CD8-positive, alpha-beta memory T cell (primary cell): Measurements from ENCODE around the gene TIMP2. TPM values are rescaled to one million over a fixed set of nuclear protein-coding genes. Genes with fewer than 3 reads are reported as not detected.

ENCODE experiments used
- CTCF ChIA-PET: fragments of 350-600 bp; sonication (Branson Sonifier 250); formaldehyde crosslinking; loops from one replicate; lab custom pipeline; 2021; ENCODE audit warnings: antibody characterized with exemption; lab: Charles Lee
- POLR2A ChIA-PET: fragments of 350-600 bp; sonication (Branson Sonifier 250); formaldehyde crosslinking; loops from one replicate; lab custom pipeline; 2021; ENCODE audit warnings: antibody characterized with exemption; lab: Charles Lee
- DNase-seq, 5 donors: peaks; one replicate each; pipeline versions ENCODE4 v3.0.0 to v3.0.0-alpha.2; 2020 to 2022; ENCODE audit warnings: mixed read lengths in 1 of 5
- H3K27ac ChIP-seq: one replicate; pipeline ENCODE4 v1.7.0; 2013; ENCODE audit warnings: low read depth, mild to moderate bottlenecking, low read length, moderate library complexity
- H3K27me3 ChIP-seq: 2 replicates; pipeline ENCODE4 v1.7.0; 2013; ENCODE audit warnings: low read length, mild to moderate bottlenecking; ENCODE audit not compliant: insufficient read depth, poor library complexity, severe bottlenecking
- H3K36me3 ChIP-seq: 2 replicates; pipeline ENCODE4 v1.7.0; 2013; ENCODE audit warnings: mild to moderate bottlenecking, low read length, moderate library complexity; ENCODE audit not compliant: insufficient read depth
- H3K4me1 ChIP-seq: 2 replicates; pipeline ENCODE4 v1.7.0; 2013; ENCODE audit warnings: mild to moderate bottlenecking, low read length, moderate library complexity; ENCODE audit not compliant: insufficient read depth
- H3K4me3 ChIP-seq: 2 replicates; pipeline ENCODE4 v1.7.0; 2013; ENCODE audit warnings: mild to moderate bottlenecking, low read length
- H3K9me3 ChIP-seq: 2 replicates; pipeline ENCODE4 v1.7.0; 2013; ENCODE audit warnings: mild to moderate bottlenecking, low read length
- H3K27ac Mint-ChIP-seq, 8 donors: one replicate each; pipeline ENCODE4 v1.8.0; 2020 to 2021; ENCODE audit warnings: mixed read lengths in 8 of 8, mild to moderate bottlenecking in 6 of 8, inconsistent platforms in 3 of 8, moderate library complexity in 3 of 8
- H3K27me3 Mint-ChIP-seq, 2 donors: one replicate each; pipeline ENCODE4 v1.8.0; 2020 to 2021; ENCODE audit warnings: mixed read lengths in 2 of 2, mild to moderate bottlenecking in 1 of 2, moderate library complexity in 1 of 2
- H3K36me3 Mint-ChIP-seq, 3 donors: one replicate each; pipeline ENCODE4 v1.8.0; 2020 to 2021; ENCODE audit warnings: mixed read lengths in 3 of 3, inconsistent platforms in 1 of 3, mild to moderate bottlenecking in 1 of 3
- H3K4me1 Mint-ChIP-seq, 3 donors: one replicate each; pipeline ENCODE4 v1.8.0; 2020 to 2021; ENCODE audit warnings: mixed read lengths in 3 of 3, inconsistent platforms in 1 of 3, mild to moderate bottlenecking in 1 of 3
- H3K4me3 Mint-ChIP-seq, 7 donors: one replicate each; pipeline ENCODE4 v1.8.0; 2020 to 2021; ENCODE audit warnings: mixed read lengths in 7 of 7, mild to moderate bottlenecking in 6 of 7, moderate library complexity in 4 of 7, inconsistent platforms in 2 of 7
- H3K9me3 Mint-ChIP-seq, 5 donors: one replicate each; pipeline ENCODE4 v1.8.0; 2020 to 2022; ENCODE audit warnings: mixed read lengths in 5 of 5, mild to moderate bottlenecking in 3 of 5, moderate library complexity in 2 of 5, inconsistent platforms in 1 of 5
- polyA plus RNA-seq: library from polyadenylated mRNA; unstranded; fragments of 300-500 nt; fragmentation: Illumina TruSeq; gene quantifications from one replicate; pipeline ENCODE4 v1.2.3, GENCODE V29; 2021
- total RNA-seq, 2 experiments: library from RNA; stranded (reverse); gene quantifications; one replicate each; pipeline ENCODE4 v1.2.3, GENCODE V29; 2021

Gene TIMP2
- total and polyA plus RNA-seq, 3 experiments from 2014 or later = 0.08 to 1.6 (median 1.3) TPM

- Histone ChIP-seq H3K36me3 (no peaks in the 10 kb centered on the region), H3K4me3 (no peak overlapping the region), H3K9me3 (no peaks in the 10 kb centered on the region), H3K27me3 (no peaks in the 10 kb centered on the region), H3K4me1 (peaks cover 31% of the 10 kb centered on the region), H3K27ac (no peak overlapping the region)
- peak overlapping the region in 7 of 8 donors; percentile 36 to 98 (median 79) for H3K27ac Mint-ChIP-seq
- peaks cover 24 to 40% (median 30%) of the 10 kb centered on the region in 3 donors for H3K4me1 Mint-ChIP-seq
- CTCF ChIA-PET = interaction anchor here (0.6 to 2.0 kb wide), 6 partner anchors 10 to 346 kb away, joined by 3 to 6 read pairs (median 4); no protein-coding TSS in a partner anchor
- DNase-seq = peak; percentile 41 to 75 (median 56)
- POLR2A ChIA-PET = no interaction called here
- peaks cover 0 to 2% of the 10 kb centered on the region in 2 donors for H3K27me3 Mint-ChIP-seq
- no peaks in the 10 kb centered on the region for H3K9me3 Mint-ChIP-seq
- peak overlapping the region in 3 of 7 donors; percentile 12 to 73 (median 44) for H3K4me3 Mint-ChIP-seq
- H3K36me3 Mint-ChIP-seq = peaks cover 3 to 22% (median 4%) of the 10 kb centered on the region in 3 donors
Measured at GRCh38 chr17:78842881-78843565, 82.2 kb downstream of the TIMP2 start.

- H3K27me3 Mint-ChIP-seq = peaks cover 0 to 2% of the 10 kb centered on the region in 2 donors
- H3K9me3 Mint-ChIP-seq = no peaks in the 10 kb centered on the region
- peak; percentile 99 to 100 (median 99) for DNase-seq
- H3K4me1 Mint-ChIP-seq = peaks cover 41 to 61% (median 50%) of the 10 kb centered on the region in 3 donors
- no peaks in the 10 kb centered on the region for H3K27me3 ChIP-seq
- no peaks in the 10 kb centered on the region for H3K9me3 ChIP-seq
- peak within 1 kb of the TSS; percentile 96 for H3K27ac ChIP-seq
- ChIA-PET POLR2A (interaction anchor here (0.7 to 1.7 kb wide), 5 partner anchors 22 to 1149 kb away, joined by 3 to 6 read pairs (median 3); no protein-coding TSS in a partner anchor), CTCF (interaction anchor here (0.6 to 1.0 kb wide), 6 partner anchors 42 to 395 kb away, joined by 3 read pairs; no protein-coding TSS in a partner anchor)
- H3K36me3 Mint-ChIP-seq = peaks cover 10 to 41% (median 14%) of the 10 kb centered on the region in 3 donors
- peak within 1 kb of the TSS; percentile 90 to 99 (median 97) for H3K4me3 Mint-ChIP-seq
- peaks cover 16% of the 10 kb centered on the region for H3K36me3 ChIP-seq
- H3K4me1 ChIP-seq = peaks cover 31% of the 10 kb centered on the region
- peak within 1 kb of the TSS; percentile 95 to 99 (median 98) for H3K27ac Mint-ChIP-seq
- H3K4me3 ChIP-seq = peak within 1 kb of the TSS; percentile 91
Measured at GRCh38 chr17:78840780-78841611, 84.2 kb downstream of the TIMP2 start, which contains the start of gene USP36. TSS of gene USP36 (minus strand) at chr17:78840814. CDS start at chr17:78836363, 4,451 bp downstream.

- H3K36me3 Mint-ChIP-seq = peaks cover 13 to 47% (median 19%) of the 10 kb centered on the region in 3 donors
- no peaks in the 10 kb centered on the region for H3K9me3 Mint-ChIP-seq
- H3K4me3 Mint-ChIP-seq = peak overlapping the region; percentile 86 to 99 (median 97)
- peak overlapping the region; percentile 95 to 99 (median 97) for H3K27ac Mint-ChIP-seq
- Histone ChIP-seq H3K4me1 (peaks cover 31% of the 10 kb centered on the region), H3K27me3 (no peaks in the 10 kb centered on the region), H3K27ac (peak overlapping the region; percentile 96), H3K9me3 (no peaks in the 10 kb centered on the region), H3K4me3 (peak overlapping the region; percentile 91), H3K36me3 (peaks cover 22% of the 10 kb centered on the region)
- H3K4me1 Mint-ChIP-seq = peaks cover 45 to 66% (median 53%) of the 10 kb centered on the region in 3 donors
- POLR2A ChIA-PET = interaction anchor here (0.9 to 1.7 kb wide), 4 partner anchors 22 to 60 kb away, joined by 3 to 6 read pairs (median 4); no protein-coding TSS in a partner anchor
- CTCF ChIA-PET = no interaction called here
- no peak for DNase-seq
- peaks cover 0 to 2% of the 10 kb centered on the region in 2 donors for H3K27me3 Mint-ChIP-seq
Measured at GRCh38 chr17:78840530-78840779, 84.7 kb downstream of the TIMP2 start.

GRCh38 chr17:78839762-78840529 is 85.2 kb downstream of the TIMP2 start:
- peak overlapping the region; percentile 96 for H3K27ac ChIP-seq
- peaks cover 27% of the 10 kb centered on the region for H3K36me3 ChIP-seq
- Mint-ChIP-seq H3K27ac (peak overlapping the region; percentile 92 to 99 (median 98)), H3K9me3 (no peaks in the 10 kb centered on the region), H3K27me3 (peaks cover 0 to 2% of the 10 kb centered on the region in 2 donors), H3K36me3 (peaks cover 13 to 52% (median 19%) of the 10 kb centered on the region in 3 donors), H3K4me3 (peak overlapping the region; percentile 89 to 99 (median 95)), H3K4me1 (peaks cover 45 to 66% (median 53%) of the 10 kb centered on the region in 3 donors)
- peaks cover 31% of the 10 kb centered on the region for H3K4me1 ChIP-seq
- POLR2A ChIA-PET = interaction anchor here (0.9 to 1.7 kb wide), 4 partner anchors 21 to 60 kb away, joined by 3 to 6 read pairs (median 4); no protein-coding TSS in a partner anchor
- no peaks in the 10 kb centered on the region for H3K9me3 ChIP-seq
- H3K27me3 ChIP-seq = no peaks in the 10 kb centered on the region
- peak overlapping the region; percentile 91 for H3K4me3 ChIP-seq
- peak; percentile 26 to 73 (median 61) for DNase-seq
- CTCF ChIA-PET = no interaction called here

GRCh38 chr17:78839235-78839761 is 85.9 kb downstream of the TIMP2 start:
- ChIA-PET CTCF (no interaction called here), POLR2A (no interaction called here)
- peaks cover 31% of the 10 kb centered on the region for H3K4me1 ChIP-seq
- H3K9me3 ChIP-seq = no peaks in the 10 kb centered on the region
- Mint-ChIP-seq H3K27ac (peak overlapping the region; percentile 92 to 99 (median 98)), H3K9me3 (no peaks in the 10 kb centered on the region), H3K4me1 (peaks cover 44 to 64% (median 53%) of the 10 kb centered on the region in 3 donors), H3K4me3 (peak overlapping the region; percentile 89 to 99 (median 95)), H3K36me3 (peaks cover 13 to 58% (median 19%) of the 10 kb centered on the region in 3 donors), H3K27me3 (peaks cover 0 to 2% of the 10 kb centered on the region in 2 donors)
- H3K27me3 ChIP-seq = no peaks in the 10 kb centered on the region
- DNase-seq = peak in 1 of 5 donors; percentile 61
- H3K4me3 ChIP-seq = peak overlapping the region; percentile 91
- peak overlapping the region; percentile 96 for H3K27ac ChIP-seq
- peaks cover 27% of the 10 kb centered on the region for H3K36me3 ChIP-seq

- H3K36me3 ChIP-seq = peaks cover 32% of the 10 kb centered on the region
Measured at GRCh38 chr17:78838574-78839005, 86.6 kb downstream of the TIMP2 start.

More at GRCh38 chr17:78838574-78839005, 86.6 kb downstream of the TIMP2 start:
- Histone ChIP-seq H3K27me3 (no peaks in the 10 kb centered on the region), H3K9me3 (no peaks in the 10 kb centered on the region), H3K4me1 (peaks cover 31% of the 10 kb centered on the region), H3K4me3 (peak overlapping the region; percentile 91), H3K27ac (no peak overlapping the region)
- Mint-ChIP-seq H3K4me1 (peaks cover 43 to 61% (median 53%) of the 10 kb centered on the region in 3 donors), H3K9me3 (no peaks in the 10 kb centered on the region), H3K4me3 (peak overlapping the region; percentile 89 to 99 (median 95)), H3K27ac (peak overlapping the region in 7 of 8 donors; percentile 52 to 99 (median 98)), H3K27me3 (peaks cover 0 to 2% of the 10 kb centered on the region in 2 donors), H3K36me3 (peaks cover 15 to 65% (median 19%) of the 10 kb centered on the region in 3 donors)
- DNase-seq = no peak
- ChIA-PET POLR2A (interaction anchor here (0.6 kb wide), 1 partner anchor 880 kb away, joined by 3 read pairs; the partner anchor contains the start of gene TNRC6C), CTCF (interaction anchor here (1.2 to 1.5 kb wide), 2 partner anchors 20 to 54 kb away, joined by 6 read pairs; no protein-coding TSS in a partner anchor)
